ENCODE data around the gene SPDL1.

The SPDL1 gene

DNA sequence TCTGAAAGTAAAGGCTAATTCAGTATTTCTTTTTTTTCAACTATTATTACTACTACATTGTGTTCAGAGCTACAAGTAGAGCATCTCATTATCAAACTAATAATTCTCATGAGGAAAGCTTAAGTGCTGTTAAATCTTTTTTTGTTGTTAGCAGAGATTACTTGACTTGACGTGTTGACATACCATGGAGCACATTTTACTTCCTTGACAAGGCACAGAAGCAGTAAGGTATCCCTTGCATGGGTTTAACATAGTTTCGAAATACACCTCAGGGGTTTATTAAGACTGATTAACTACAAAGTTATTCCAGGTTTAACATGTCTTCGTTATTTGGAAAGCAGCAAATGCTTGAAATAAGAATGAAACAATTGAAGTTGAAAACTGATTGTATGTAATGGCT lies 7.0 kb downstream of the SPDL1 start:
- peaks cover 8 to 39% of the 10 kb centered on the region in 2 donors for H3K36me3 ChIP-seq (ENCODE audit: control insufficient read depth in 1 of 2, insufficient read depth in 2 of 2, low read length in 2 of 2)
- no peaks in the 10 kb centered on the region for H3K4me1 ChIP-seq (ENCODE audit: control insufficient read depth in 1 of 2, insufficient read depth in 2 of 2, low read length in 2 of 2)
- H3K27ac ChIP-seq (ENCODE audit: low read depth, low read length) = no peak overlapping the region
- H3K27me3 ChIP-seq (ENCODE audit: control insufficient read depth in 1 of 2, insufficient read depth in 2 of 2, low read length in 2 of 2) = no peaks in the 10 kb centered on the region
- no peak overlapping the region for H3K9ac ChIP-seq (ENCODE audit: low read depth in 1 of 2, low read length in 2 of 2)
- no peak overlapping the region for H3K4me3 ChIP-seq (ENCODE audit: low read depth in 1 of 2, low read length in 2 of 2)
- H3K9me3 ChIP-seq (ENCODE audit: control insufficient read depth in 1 of 2, low read length in 2 of 2) = no peaks in the 10 kb centered on the region

DNA sequence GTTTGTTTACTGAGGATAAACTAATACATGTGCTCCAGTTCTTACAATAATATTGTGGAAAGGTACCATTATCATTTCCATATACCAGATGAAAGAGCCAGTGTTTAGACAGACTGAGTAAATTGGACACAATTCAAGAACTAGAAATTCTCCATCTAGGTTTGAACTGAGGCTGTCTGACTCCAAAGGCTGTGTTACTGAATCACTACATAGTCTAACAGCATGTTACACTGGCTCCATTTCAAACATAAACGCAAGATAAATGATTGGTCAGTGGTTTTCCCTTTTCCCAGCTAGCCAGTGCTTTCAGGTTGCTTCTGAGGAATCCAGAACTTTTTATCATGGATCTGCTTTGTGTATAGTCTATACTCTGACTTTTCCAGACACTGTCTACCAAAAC lies 8.1 kb downstream of the SPDL1 start:
- no peak overlapping the region for H3K9ac ChIP-seq (ENCODE audit: low read depth in 1 of 2, low read length in 2 of 2)
- H3K9me3 ChIP-seq (ENCODE audit: control insufficient read depth in 1 of 2, low read length in 2 of 2) = no peaks in the 10 kb centered on the region
- peaks cover 8 to 49% of the 10 kb centered on the region in 2 donors for H3K36me3 ChIP-seq (ENCODE audit: control insufficient read depth in 1 of 2, insufficient read depth in 2 of 2, low read length in 2 of 2)
- H3K4me1 ChIP-seq (ENCODE audit: control insufficient read depth in 1 of 2, insufficient read depth in 2 of 2, low read length in 2 of 2) = no peaks in the 10 kb centered on the region
- no peak overlapping the region for H3K27ac ChIP-seq (ENCODE audit: low read depth, low read length)
- H3K4me3 ChIP-seq (ENCODE audit: low read depth in 1 of 2, low read length in 2 of 2) = no peak overlapping the region
- no peaks in the 10 kb centered on the region for H3K27me3 ChIP-seq (ENCODE audit: control insufficient read depth in 1 of 2, insufficient read depth in 2 of 2, low read length in 2 of 2)

DNA sequence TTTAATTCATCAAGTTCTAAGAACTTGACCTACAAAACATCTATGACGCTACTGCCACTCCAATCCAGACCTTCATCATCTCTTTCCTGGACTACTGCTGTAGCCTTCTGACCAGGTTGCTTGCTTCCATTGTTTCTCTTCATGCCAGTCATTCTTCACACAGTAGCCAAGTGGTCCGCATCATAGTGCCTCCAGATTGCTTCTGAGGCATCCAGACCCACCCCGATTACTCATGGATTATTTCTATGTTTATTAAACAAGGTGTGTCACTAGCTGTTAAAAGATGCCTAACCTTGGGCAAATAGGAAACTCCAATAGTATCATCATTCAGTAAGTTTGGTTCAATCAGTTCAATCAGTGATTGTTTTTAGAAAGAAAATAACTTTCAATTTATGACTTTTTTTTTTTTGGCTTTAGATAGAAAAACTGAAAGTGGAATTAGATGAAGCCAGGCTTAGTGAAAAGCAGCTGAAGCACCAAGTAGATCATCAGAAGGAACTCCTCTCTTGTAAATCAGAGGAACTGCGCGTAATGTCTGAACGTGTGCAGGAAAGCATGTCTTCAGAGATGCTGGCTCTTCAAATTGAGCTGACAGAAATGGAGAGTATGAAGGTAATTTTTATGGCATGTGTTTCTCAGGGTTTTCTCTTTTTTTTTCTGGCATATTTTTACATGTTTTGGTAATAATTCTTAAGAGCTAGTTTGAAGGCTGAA lies 9.5 kb downstream of the SPDL1 start:
- Histone ChIP-seq H3K27me3 (ENCODE audit: control insufficient read depth in 1 of 2, insufficient read depth in 2 of 2, low read length in 2 of 2) (no peaks in the 10 kb centered on the region), H3K4me3 (ENCODE audit: low read depth in 1 of 2, low read length in 2 of 2) (no peak overlapping the region), H3K27ac (ENCODE audit: low read depth, low read length) (no peak overlapping the region), H3K9ac (ENCODE audit: low read depth in 1 of 2, low read length in 2 of 2) (no peak overlapping the region), H3K4me1 (ENCODE audit: control insufficient read depth in 1 of 2, insufficient read depth in 2 of 2, low read length in 2 of 2) (peaks cover 0 to 3% of the 10 kb centered on the region in 2 donors), H3K36me3 (ENCODE audit: control insufficient read depth in 1 of 2, insufficient read depth in 2 of 2, low read length in 2 of 2) (peaks cover 11 to 55% of the 10 kb centered on the region in 2 donors), H3K9me3 (ENCODE audit: control insufficient read depth in 1 of 2, low read length in 2 of 2) (no peaks in the 10 kb centered on the region)

- no peak overlapping the region for H3K27ac ChIP-seq (ENCODE audit: low read depth, low read length)
- H3K36me3 ChIP-seq (ENCODE audit: control insufficient read depth in 1 of 2, insufficient read depth in 2 of 2, low read length in 2 of 2) = peaks cover 8 to 55% of the 10 kb centered on the region in 2 donors
- H3K27me3 ChIP-seq (ENCODE audit: control insufficient read depth in 1 of 2, insufficient read depth in 2 of 2, low read length in 2 of 2) = no peaks in the 10 kb centered on the region
- no peak overlapping the region for H3K4me3 ChIP-seq (ENCODE audit: low read depth in 1 of 2, low read length in 2 of 2)
- peaks cover 0 to 4% of the 10 kb centered on the region in 2 donors for H3K4me1 ChIP-seq (ENCODE audit: control insufficient read depth in 1 of 2, insufficient read depth in 2 of 2, low read length in 2 of 2)
- no peaks in the 10 kb centered on the region for H3K9me3 ChIP-seq (ENCODE audit: control insufficient read depth in 1 of 2, low read length in 2 of 2)
- no peak overlapping the region for H3K9ac ChIP-seq (ENCODE audit: low read depth in 1 of 2, low read length in 2 of 2)
Observed at GRCh38 chr5:169595172-169595820, 11.7 kb downstream of the SPDL1 start.

GRCh38 chr5:169599451-169599850 lies 15.9 kb downstream of the SPDL1 start:
- Histone ChIP-seq H3K27me3 (ENCODE audit: control insufficient read depth in 1 of 2, insufficient read depth in 2 of 2, low read length in 2 of 2) (no peaks in the 10 kb centered on the region), H3K4me3 (ENCODE audit: low read depth in 1 of 2, low read length in 2 of 2) (no peak overlapping the region), H3K4me1 (ENCODE audit: control insufficient read depth in 1 of 2, insufficient read depth in 2 of 2, low read length in 2 of 2) (peaks cover 0 to 4% of the 10 kb centered on the region in 2 donors), H3K9me3 (ENCODE audit: control insufficient read depth in 1 of 2, low read length in 2 of 2) (no peaks in the 10 kb centered on the region), H3K36me3 (ENCODE audit: control insufficient read depth in 1 of 2, insufficient read depth in 2 of 2, low read length in 2 of 2) (peaks cover 13 to 45% of the 10 kb centered on the region in 2 donors), H3K27ac (ENCODE audit: low read depth, low read length) (no peak overlapping the region), H3K9ac (ENCODE audit: low read depth in 1 of 2, low read length in 2 of 2) (no peak overlapping the region)

DNA sequence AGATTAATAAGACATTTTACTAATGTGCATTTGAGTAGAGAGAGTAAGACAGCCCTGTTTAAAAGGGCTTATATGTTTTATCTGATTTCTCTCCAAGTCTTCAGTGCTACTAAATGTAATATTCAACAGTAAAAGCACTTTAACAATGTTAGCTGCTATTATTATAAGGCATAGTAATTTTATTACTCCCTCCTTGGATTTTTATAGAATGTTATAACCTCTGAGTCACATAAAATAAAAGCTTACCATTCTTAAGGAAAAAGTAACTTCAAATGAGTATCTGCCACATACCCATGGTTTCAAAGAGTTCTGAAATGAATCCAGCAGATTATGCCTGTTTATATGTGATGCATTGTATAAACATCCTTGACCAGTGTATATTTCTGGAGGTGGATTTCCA lies 19.0 kb downstream of the SPDL1 start:
- Histone ChIP-seq H3K27me3 (ENCODE audit: control insufficient read depth in 1 of 2, insufficient read depth in 2 of 2, low read length in 2 of 2) (no peaks in the 10 kb centered on the region), H3K36me3 (ENCODE audit: control insufficient read depth in 1 of 2, insufficient read depth in 2 of 2, low read length in 2 of 2) (peaks cover 5 to 19% of the 10 kb centered on the region in 2 donors), H3K9me3 (ENCODE audit: control insufficient read depth in 1 of 2, low read length in 2 of 2) (no peaks in the 10 kb centered on the region), H3K27ac (ENCODE audit: low read depth, low read length) (no peak overlapping the region), H3K4me1 (ENCODE audit: control insufficient read depth in 1 of 2, insufficient read depth in 2 of 2, low read length in 2 of 2) (peaks cover 0 to 4% of the 10 kb centered on the region in 2 donors), H3K9ac (ENCODE audit: low read depth in 1 of 2, low read length in 2 of 2) (no peak overlapping the region), H3K4me3 (ENCODE audit: low read depth in 1 of 2, low read length in 2 of 2) (no peak overlapping the region)

DNA sequence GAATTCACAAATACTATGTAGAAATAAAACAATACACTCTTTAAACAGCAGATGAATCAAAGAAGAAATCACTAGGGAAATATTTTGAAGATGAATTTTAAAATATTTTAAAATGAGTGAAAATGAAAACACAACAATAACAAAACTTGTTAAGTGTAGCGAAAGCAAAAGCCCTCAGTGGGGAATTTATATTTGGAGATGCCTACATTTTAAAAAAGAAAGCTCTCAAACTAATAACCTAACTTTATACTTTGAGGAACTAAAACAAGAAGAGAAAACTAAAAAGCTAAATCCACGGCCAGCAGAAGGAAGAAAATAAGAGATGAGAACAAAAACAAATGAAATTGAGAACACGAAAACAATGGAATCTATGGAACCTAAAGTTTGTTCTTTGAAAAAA lies 22.7 kb downstream of the SPDL1 start:
- H3K27me3 ChIP-seq (ENCODE audit: control insufficient read depth in 1 of 2, insufficient read depth in 2 of 2, low read length in 2 of 2) = no peaks in the 10 kb centered on the region

DNA sequence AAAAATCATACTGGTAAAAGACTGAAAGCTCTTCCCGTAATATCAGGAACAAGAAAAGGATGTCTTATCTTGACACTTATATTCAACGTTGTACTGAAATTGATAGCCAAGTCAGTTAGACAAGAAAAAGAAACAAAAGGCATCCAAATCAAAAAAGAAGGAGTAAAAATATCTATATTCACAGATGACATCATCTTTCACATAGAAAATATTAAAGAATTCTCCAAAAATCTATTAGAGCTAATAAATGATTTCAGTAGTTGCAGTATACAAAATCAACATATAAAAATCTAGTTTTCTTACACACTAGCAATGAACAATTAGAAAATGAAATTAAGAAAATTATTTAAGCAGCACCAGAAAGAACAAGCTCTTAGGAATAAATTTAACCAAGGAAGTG lies 24.3 kb downstream of the SPDL1 start:
- Histone ChIP-seq H3K27me3 (ENCODE audit: control insufficient read depth in 1 of 2, insufficient read depth in 2 of 2, low read length in 2 of 2) (no peaks in the 10 kb centered on the region), H3K9ac (ENCODE audit: low read depth in 1 of 2, low read length in 2 of 2) (no peak overlapping the region), H3K36me3 (ENCODE audit: control insufficient read depth in 1 of 2, insufficient read depth in 2 of 2, low read length in 2 of 2) (no peaks in the 10 kb centered on the region), H3K4me3 (ENCODE audit: low read depth in 1 of 2, low read length in 2 of 2) (no peak overlapping the region), H3K9me3 (ENCODE audit: control insufficient read depth in 1 of 2, low read length in 2 of 2) (no peaks in the 10 kb centered on the region), H3K27ac (ENCODE audit: low read depth, low read length) (no peak overlapping the region), H3K4me1 (ENCODE audit: control insufficient read depth in 1 of 2, insufficient read depth in 2 of 2, low read length in 2 of 2) (no peaks in the 10 kb centered on the region)

More for the DNA sequence above, 22.7 kb downstream of the SPDL1 start:
- Histone ChIP-seq H3K9me3 (ENCODE audit: control insufficient read depth in 1 of 2, low read length in 2 of 2) (no peaks in the 10 kb centered on the region), H3K9ac (ENCODE audit: low read depth in 1 of 2, low read length in 2 of 2) (no peak overlapping the region), H3K4me3 (ENCODE audit: low read depth in 1 of 2, low read length in 2 of 2) (no peak overlapping the region), H3K36me3 (ENCODE audit: control insufficient read depth in 1 of 2, insufficient read depth in 2 of 2, low read length in 2 of 2) (peaks cover 2 to 5% of the 10 kb centered on the region in 2 donors), H3K4me1 (ENCODE audit: control insufficient read depth in 1 of 2, insufficient read depth in 2 of 2, low read length in 2 of 2) (no peaks in the 10 kb centered on the region), H3K27ac (ENCODE audit: low read depth, low read length) (no peak overlapping the region)

DNA sequence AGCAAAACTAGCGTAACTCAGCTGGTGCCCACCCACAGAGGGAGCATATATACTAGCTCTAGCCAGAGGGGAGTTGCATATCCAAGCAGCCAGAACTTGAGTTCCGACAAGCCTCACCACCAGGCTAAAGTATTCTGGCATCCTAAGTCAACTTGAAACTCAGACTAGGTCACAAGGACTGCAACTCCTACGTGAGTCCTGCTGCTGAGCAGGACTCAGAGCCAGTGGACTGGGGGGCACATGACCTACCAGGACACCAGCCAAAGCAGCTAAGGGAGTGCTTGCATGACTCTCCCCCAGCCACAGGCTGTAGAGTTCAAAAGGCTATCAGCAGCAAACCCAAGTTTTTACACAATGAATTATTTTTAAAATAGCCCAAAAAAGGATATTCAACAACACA lies 26.1 kb downstream of the SPDL1 start:
- no peak overlapping the region for H3K27ac ChIP-seq (ENCODE audit: low read depth, low read length)
- H3K9me3 ChIP-seq (ENCODE audit: control insufficient read depth in 1 of 2, low read length in 2 of 2) = no peaks in the 10 kb centered on the region
- H3K4me3 ChIP-seq (ENCODE audit: low read depth in 1 of 2, low read length in 2 of 2) = no peak overlapping the region
- H3K27me3 ChIP-seq (ENCODE audit: control insufficient read depth in 1 of 2, insufficient read depth in 2 of 2, low read length in 2 of 2) = no peaks in the 10 kb centered on the region
- H3K9ac ChIP-seq (ENCODE audit: low read depth in 1 of 2, low read length in 2 of 2) = no peak overlapping the region
- no peaks in the 10 kb centered on the region for H3K36me3 ChIP-seq (ENCODE audit: control insufficient read depth in 1 of 2, insufficient read depth in 2 of 2, low read length in 2 of 2)
- H3K4me1 ChIP-seq (ENCODE audit: control insufficient read depth in 1 of 2, insufficient read depth in 2 of 2, low read length in 2 of 2) = no peaks in the 10 kb centered on the region

GRCh38 chr5:169610606-169611005 lies 27.0 kb downstream of the SPDL1 start:
- Histone ChIP-seq H3K27ac (ENCODE audit: low read depth, low read length) (no peak overlapping the region), H3K27me3 (ENCODE audit: control insufficient read depth in 1 of 2, insufficient read depth in 2 of 2, low read length in 2 of 2) (no peaks in the 10 kb centered on the region), H3K36me3 (ENCODE audit: control insufficient read depth in 1 of 2, insufficient read depth in 2 of 2, low read length in 2 of 2) (no peaks in the 10 kb centered on the region), H3K4me3 (ENCODE audit: low read depth in 1 of 2, low read length in 2 of 2) (no peak overlapping the region), H3K9ac (ENCODE audit: low read depth in 1 of 2, low read length in 2 of 2) (no peak overlapping the region), H3K4me1 (ENCODE audit: control insufficient read depth in 1 of 2, insufficient read depth in 2 of 2, low read length in 2 of 2) (no peaks in the 10 kb centered on the region), H3K9me3 (ENCODE audit: control insufficient read depth in 1 of 2, low read length in 2 of 2) (no peaks in the 10 kb centered on the region)

Data from duodenal mucosa (tissue), 2 donors.